Measurements from ENCODE around the gene STIP1. TPM values are rescaled to one million over a fixed set of nuclear protein-coding genes. Genes with fewer than 3 reads are reported as not detected.

Gene STIP1
- total RNA-seq, 1 experiment from 2014 or later: 171 TPM

DNA sequence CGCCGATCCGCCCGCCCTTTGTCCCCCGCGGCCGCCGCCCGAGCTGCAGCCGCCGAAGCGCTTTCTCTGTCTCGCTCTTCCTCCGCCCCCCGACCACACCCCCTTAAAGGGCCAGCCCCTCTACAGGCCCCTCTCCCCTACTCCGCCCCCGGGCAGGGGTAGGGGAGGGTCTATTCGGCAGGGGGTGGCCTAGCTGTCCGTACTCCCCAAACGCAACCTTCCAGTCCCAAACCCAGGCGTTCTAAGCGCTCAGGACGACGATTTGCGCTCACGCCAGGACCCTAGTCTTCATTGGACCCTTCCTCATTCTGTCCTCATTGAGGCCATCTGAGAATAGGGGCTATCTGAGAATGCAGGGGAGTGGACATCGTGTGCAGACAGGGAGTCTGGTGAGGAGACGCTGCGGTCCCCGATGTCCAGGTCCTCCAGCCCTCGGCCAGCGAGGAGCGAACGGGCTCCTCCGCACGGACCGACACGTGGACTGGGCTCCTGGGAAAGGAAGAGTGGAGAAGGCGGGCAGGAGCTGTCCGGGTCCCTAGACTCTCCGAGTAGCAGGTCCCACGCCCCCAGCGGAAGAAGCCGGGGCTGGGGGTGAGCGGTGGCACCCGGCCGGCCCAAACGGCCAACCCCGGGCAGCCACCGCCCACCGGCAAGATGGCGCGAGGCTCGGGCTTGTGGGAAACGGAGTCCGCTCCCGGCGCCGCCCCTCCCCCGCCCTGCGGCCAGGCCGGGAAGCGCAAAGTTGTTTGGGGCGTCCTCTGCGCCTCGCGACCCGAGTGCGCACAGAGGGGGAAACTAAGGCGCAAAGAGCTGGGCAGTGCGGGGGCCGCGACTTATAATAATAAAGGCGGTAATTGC lies 61.1 kb downstream of the STIP1 start, which contains the start of gene PPP1R14B:
Gene PPP1R14B (minus strand): TSS at position 73 of the 858 bp plus-strand sequence. CDS start 270 bp downstream, outside the sequence.
- no peaks in the 10 kb centered on the region for H3K9me3 Mint-ChIP-seq (ENCODE audit: unreplicated experiment)
- TF ChIP-seq, protein P1, sequence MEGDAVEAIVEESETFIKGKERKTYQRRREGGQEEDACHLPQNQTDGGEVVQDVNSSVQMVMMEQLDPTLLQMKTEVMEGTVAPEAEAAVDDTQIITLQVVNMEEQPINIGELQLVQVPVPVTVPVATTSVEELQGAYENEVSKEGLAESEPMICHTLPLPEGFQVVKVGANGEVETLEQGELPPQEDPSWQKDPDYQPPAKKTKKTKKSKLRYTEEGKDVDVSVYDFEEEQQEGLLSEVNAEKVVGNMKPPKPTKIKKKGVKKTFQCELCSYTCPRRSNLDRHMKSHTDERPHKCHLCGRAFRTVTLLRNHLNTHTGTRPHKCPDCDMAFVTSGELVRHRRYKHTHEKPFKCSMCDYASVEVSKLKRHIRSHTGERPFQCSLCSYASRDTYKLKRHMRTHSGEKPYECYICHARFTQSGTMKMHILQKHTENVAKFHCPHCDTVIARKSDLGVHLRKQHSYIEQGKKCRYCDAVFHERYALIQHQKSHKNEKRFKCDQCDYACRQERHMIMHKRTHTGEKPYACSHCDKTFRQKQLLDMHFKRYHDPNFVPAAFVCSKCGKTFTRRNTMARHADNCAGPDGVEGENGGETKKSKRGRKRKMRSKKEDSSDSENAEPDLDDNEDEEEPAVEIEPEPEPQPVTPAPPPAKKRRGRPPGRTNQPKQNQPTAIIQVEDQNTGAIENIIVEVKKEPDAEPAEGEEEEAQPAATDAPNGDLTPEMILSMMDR (IDR thresholded peaks at IDR 0.05; ENCODE audit: unreplicated experiment): no peak
- H3K27me3 Mint-ChIP-seq (ENCODE audit: insufficient read depth, unreplicated experiment): no peaks in the 10 kb centered on the region
- peaks cover 15% of the 10 kb centered on the region for H3K4me1 Mint-ChIP-seq (ENCODE audit: insufficient read depth, unreplicated experiment)
- intact Hi-C loops (cut with micrococcal nuclease): loop anchor here (2.0 kb wide), 1 partner anchor 58 kb away; the partner anchor contains the start of gene ESRRA
- BruUV-seq (replicated peaks): no TSS peak
- peaks cover 27% of the 10 kb centered on the region for H3K36me3 Mint-ChIP-seq (ENCODE audit: insufficient read depth, unreplicated experiment)
- DNase-seq (ENCODE audit: unreplicated experiment): peak; percentile 86
- H3K4me3 Mint-ChIP-seq (ENCODE audit: unreplicated experiment): peak within 1 kb of the TSS; percentile 93
- CTCF ChIA-PET: interaction anchor here (0.9 to 1.7 kb wide), 3 partner anchors 43 to 66 kb away, joined by 3 to 4 read pairs (median 4); no protein-coding TSS in a partner anchor
- peak within 1 kb of the TSS; percentile 69 for H3K27ac Mint-ChIP-seq (ENCODE audit: low read depth, unreplicated experiment)
- POLR2A ChIA-PET: interaction anchor here (0.7 to 10.8 kb wide), 18 partner anchors 9 to 113 kb away, joined by 3 to 122 read pairs (median 10); partner anchors contain the start of genes BAD, CATSPERZ, DNAJC4 and ESRRA

DNA sequence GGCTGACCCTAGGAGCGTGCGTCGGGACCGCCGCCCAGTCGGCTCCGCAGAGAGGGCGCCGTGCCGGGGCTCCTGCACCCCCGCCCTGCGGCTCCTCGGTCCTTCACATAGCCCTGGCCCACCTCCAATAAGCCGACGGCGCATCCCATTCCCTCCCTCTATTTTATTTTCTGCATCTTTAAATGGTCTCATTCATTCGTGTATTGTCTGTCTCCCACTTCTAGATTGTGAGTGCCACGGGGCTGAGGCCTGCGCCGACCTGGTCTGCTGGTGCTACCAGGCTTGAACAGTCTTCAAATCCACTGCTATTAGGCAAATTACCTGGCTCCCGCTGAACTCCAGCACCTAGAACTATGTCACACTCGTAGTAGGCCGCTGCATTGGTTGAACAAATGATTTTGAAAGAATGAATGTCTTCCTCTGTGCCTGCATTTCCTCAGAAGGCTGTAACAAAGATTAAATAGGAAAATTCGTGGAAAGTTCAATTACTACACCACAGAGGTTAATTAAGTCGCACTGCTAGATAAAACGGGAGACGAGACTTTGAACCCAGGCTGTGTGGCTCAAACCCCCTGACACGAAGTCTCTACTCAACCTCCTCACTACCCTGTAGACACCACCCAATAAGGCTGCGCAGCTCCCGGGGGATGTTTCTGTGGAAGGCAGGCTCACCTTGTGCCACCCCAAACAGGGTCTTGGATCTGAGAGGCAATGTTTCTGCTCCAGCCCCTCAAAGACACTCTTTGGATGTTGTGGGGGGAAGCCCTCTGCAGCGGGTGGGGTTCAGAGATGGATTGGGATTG lies 62.0 kb downstream of the STIP1 start:
- intact Hi-C loops (cut with micrococcal nuclease): loop anchor here (2.0 kb wide), 1 partner anchor 57 kb away; the partner anchor contains the start of gene ESRRA
- BruUV-seq (replicated peaks): TSS peak; percentile 8
- POLR2A ChIA-PET: interaction anchor here (0.6 to 10.8 kb wide), 9 partner anchors 19 to 81 kb away, joined by 3 to 122 read pairs (median 23); partner anchors contain the start of genes CATSPERZ, DNAJC4, ESRRA and NUDT22
- Mint-ChIP-seq H3K27me3 (ENCODE audit: insufficient read depth, unreplicated experiment) (no peaks in the 10 kb centered on the region), H3K4me3 (ENCODE audit: unreplicated experiment) (peak overlapping the region; percentile 93), H3K4me1 (ENCODE audit: insufficient read depth, unreplicated experiment) (peaks cover 15% of the 10 kb centered on the region), H3K36me3 (ENCODE audit: insufficient read depth, unreplicated experiment) (peaks cover 21% of the 10 kb centered on the region), H3K9me3 (ENCODE audit: unreplicated experiment) (no peaks in the 10 kb centered on the region), H3K27ac (ENCODE audit: low read depth, unreplicated experiment) (peak overlapping the region; percentile 42)
- DNase-seq (ENCODE audit: unreplicated experiment): no peak
- TF ChIP-seq, protein P1 (IDR thresholded peaks at IDR 0.05; ENCODE audit: unreplicated experiment): no peak
- CTCF ChIA-PET: interaction anchor here (0.9 to 1.7 kb wide), 3 partner anchors 24 to 53 kb away, joined by 3 to 4 read pairs (median 4); no protein-coding TSS in a partner anchor

DNA sequence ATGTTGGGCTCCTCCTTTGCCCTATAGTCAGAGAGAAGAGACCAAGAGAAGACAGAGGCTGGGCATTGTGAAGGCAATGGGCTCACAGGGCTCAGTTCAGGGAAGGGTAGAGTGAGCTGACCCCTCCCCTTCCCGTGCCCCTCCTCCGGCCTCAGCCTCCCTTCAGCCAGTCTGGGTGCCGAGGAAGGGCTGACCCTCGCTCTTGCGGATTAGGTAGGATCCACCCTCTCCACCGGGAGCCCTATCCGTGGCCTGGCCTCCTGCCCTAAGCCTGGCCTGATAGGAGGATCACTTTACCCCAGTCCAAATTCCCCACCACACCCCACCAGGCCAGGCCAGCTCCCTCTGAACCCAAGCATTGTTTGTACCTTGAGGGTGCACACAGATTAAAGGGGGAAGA lies 62.6 kb downstream of the STIP1 start:
- no peak overlapping the region for H3K27ac Mint-ChIP-seq (ENCODE audit: low read depth, unreplicated experiment)
- ChIA-PET POLR2A (interaction anchor here (0.6 to 10.8 kb wide), 4 partner anchors 20 to 82 kb away, joined by 3 to 122 read pairs (median 91); partner anchors contain the start of genes CATSPERZ, DNAJC4, ESRRA and NUDT22), CTCF (interaction anchor here (0.7 to 4.5 kb wide), 5 partner anchors 20 to 446 kb away, joined by 3 to 65 read pairs (median 4); partner anchors contain the start of gene CATSPERZ)
- peaks cover 18% of the 10 kb centered on the region for H3K36me3 Mint-ChIP-seq (ENCODE audit: insufficient read depth, unreplicated experiment)
- no peak for DNase-seq (ENCODE audit: unreplicated experiment)
- BruUV-seq (replicated peaks): no TSS peak
- TF ChIP-seq, protein P1 (IDR thresholded peaks at IDR 0.05; ENCODE audit: unreplicated experiment): no peak
- peak overlapping the region; percentile 93 for H3K4me3 Mint-ChIP-seq (ENCODE audit: unreplicated experiment)
- H3K9me3 Mint-ChIP-seq (ENCODE audit: unreplicated experiment): no peaks in the 10 kb centered on the region
- intact Hi-C loops (cut with micrococcal nuclease): no loop called here
- H3K27me3 Mint-ChIP-seq (ENCODE audit: insufficient read depth, unreplicated experiment): no peaks in the 10 kb centered on the region
- peaks cover 9% of the 10 kb centered on the region for H3K4me1 Mint-ChIP-seq (ENCODE audit: insufficient read depth, unreplicated experiment)

Measured in MCF 10A (cell line).